ENCODE data around the gene RPL31. TPM values are rescaled to one million over a fixed set of nuclear protein-coding genes. Genes with fewer than 3 reads are reported as not detected.

Gene RPL31
- polyA plus RNA-seq, 1 of the 3 experiments (the other 2 are of a cell fraction): 4,488 TPM

DNA sequence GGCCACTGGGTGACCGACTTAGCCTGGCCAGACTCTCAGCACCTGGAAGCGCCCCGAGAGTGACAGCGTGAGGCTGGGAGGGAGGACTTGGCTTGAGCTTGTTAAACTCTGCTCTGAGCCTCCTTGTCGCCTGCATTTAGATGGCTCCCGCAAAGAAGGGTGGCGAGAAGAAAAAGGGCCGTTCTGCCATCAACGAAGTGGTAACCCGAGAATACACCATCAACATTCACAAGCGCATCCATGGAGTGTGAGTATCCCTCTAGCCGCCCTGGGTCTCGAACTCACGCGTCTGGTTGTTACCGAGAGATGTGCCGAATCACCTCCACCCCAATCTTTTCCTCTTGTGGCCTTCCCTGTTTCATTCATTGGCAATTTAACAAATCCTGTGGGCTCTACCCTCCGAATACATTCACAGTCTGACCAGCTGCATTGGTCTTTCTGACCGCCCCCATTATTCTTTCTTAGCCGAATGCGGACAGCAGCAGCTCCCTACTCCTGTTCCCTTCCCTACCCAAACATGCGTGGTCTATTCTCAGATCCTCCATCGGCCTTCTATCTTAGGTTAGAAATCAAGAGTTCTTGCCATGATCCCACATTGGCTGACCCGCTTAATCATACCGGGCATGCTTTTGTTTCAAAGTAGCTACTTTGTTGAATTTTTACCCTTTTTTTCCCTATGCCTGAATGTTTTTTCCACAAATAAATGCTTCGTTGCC is 631 bp downstream of the RPL31 start:
- under 1% methylated on average over 21 of the region's 26 CpGs for WGBS (ENCODE audit: low lambda C conversion rate)
- Histone ChIP-seq H4K20me1 (ENCODE audit: insufficient read depth) (peaks cover 35% of the 10 kb centered on the region), H3K4me3 (ENCODE audit: low read depth in 2 of 2, low read length in 1 of 2) (peak overlapping the region; percentile 91 to 96), H3K4me2 (peak overlapping the region; percentile 84), H3K36me3 (replicated peaks in 1 of 2; ENCODE audit: control insufficient read depth in 1 of 2, insufficient read depth in 2 of 2, low read length in 1 of 2) (peaks cover 46 to 49% of the 10 kb centered on the region in 2 experiments), H3K27ac (ENCODE audit: low read depth in 2 of 2, low read length in 1 of 2) (peak overlapping the region; percentile 81 to 90), H3K9me2 (no peaks in the 10 kb centered on the region), H3K9me3 (no peaks in the 10 kb centered on the region), H3K79me2 (ENCODE audit: insufficient read depth) (peaks cover 35% of the 10 kb centered on the region), H3F3A (replicated peaks; ENCODE audit: insufficient read depth) (peaks cover 43% of the 10 kb centered on the region), H2AFZ (ENCODE audit: low read depth) (peak overlapping the region; percentile 98; the same call in 1 of the 2 replicates), H3K27me3 (ENCODE audit: insufficient read depth) (no peaks in the 10 kb centered on the region), H3K4me1 (ENCODE audit: control insufficient read depth in 1 of 2, insufficient read depth in 2 of 2, low read depth in 1 of 2, low read length in 1 of 2) (peaks cover 11 to 24% of the 10 kb centered on the region in 2 experiments), H3K9ac (peak overlapping the region; percentile 98)
- DNase-seq: peak; percentile 43
- CTCF ChIA-PET: interaction anchor here (0.8 to 10.3 kb wide), 10 partner anchors 10 to 395 kb away, joined by 3 to 57 read pairs (median 3); partner anchors contain the start of genes CNOT11 and TBC1D8
- TF ChIP-seq RAD21 (IDR thresholded peaks at IDR 0.05; ENCODE audit: low read length) (no peak), TEAD4 (IDR thresholded peaks at IDR 0.05; ENCODE audit: borderline replicate concordance, insufficient read depth) (no peak), GABPA (IDR thresholded peaks at IDR 0.05; ENCODE audit: low read depth) (no peak), TAF1 (IDR thresholded peaks at IDR 0.05; ENCODE audit: borderline replicate concordance, low read depth, low read length) (no peak), MXI1 (IDR thresholded peaks at IDR 0.05; ENCODE audit: low read depth, low read length) (0 out of 2 replicates have a peak, but pooled peaks have one; percentile 20)
- POLR2A ChIA-PET: interaction anchor here (1.0 to 2.3 kb wide), 4 partner anchors 10 to 440 kb away, joined by 3 to 16 read pairs (median 5); partner anchors contain the start of genes CNOT11 and PDCL3

DNA sequence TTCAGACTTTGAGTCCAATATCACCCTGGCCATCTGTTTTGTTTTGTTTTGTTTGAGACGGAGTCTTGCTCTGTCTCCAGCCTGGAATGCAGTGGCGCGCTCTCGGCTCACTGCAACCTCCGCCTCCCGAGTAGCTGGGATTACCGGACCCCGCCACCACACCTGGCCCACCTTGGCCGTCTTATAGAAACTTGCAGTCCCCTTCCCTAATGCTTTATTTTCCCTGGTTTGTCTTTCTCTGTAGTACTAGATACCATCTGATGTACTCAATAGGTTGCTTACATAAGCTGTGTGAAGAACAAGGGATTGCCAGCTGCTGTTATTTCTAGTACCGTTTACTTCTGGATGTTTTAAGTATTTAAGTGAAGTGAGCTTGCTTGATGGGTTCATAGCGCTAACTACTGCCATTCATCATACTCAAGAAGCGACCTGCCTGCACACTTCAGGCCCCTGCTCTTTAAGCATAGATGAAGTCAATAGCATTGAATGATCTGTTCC is 1.2 kb downstream of the RPL31 start:
- peaks cover 38% of the 10 kb centered on the region for H4K20me1 ChIP-seq (ENCODE audit: insufficient read depth)

More for the DNA sequence above, 1.2 kb downstream of the RPL31 start:
- Histone ChIP-seq H2AFZ (ENCODE audit: low read depth) (no peak overlapping the region), H3K27ac (ENCODE audit: low read depth in 2 of 2, low read length in 1 of 2) (peak overlapping the region; percentile 81 to 90), H3K36me3 (replicated peaks in 1 of 2; ENCODE audit: control insufficient read depth in 1 of 2, insufficient read depth in 2 of 2, low read length in 1 of 2) (peaks cover 52 to 54% of the 10 kb centered on the region in 2 experiments), H3K27me3 (ENCODE audit: insufficient read depth) (no peaks in the 10 kb centered on the region), H3K4me3 (ENCODE audit: low read depth in 2 of 2, low read length in 1 of 2) (peak overlapping the region; percentile 91 to 96), H3K4me1 (ENCODE audit: control insufficient read depth in 1 of 2, insufficient read depth in 2 of 2, low read depth in 1 of 2, low read length in 1 of 2) (peaks cover 11 to 24% of the 10 kb centered on the region in 2 experiments), H3K4me2 (peak overlapping the region; percentile 84), H3K79me2 (ENCODE audit: insufficient read depth) (peaks cover 35% of the 10 kb centered on the region), H3K9me2 (no peaks in the 10 kb centered on the region), H3K9me3 (no peaks in the 10 kb centered on the region), H3K9ac (peak overlapping the region; percentile 98), H3F3A (replicated peaks; ENCODE audit: insufficient read depth) (peaks cover 41% of the 10 kb centered on the region)
- ChIA-PET CTCF (interaction anchor here (0.8 to 10.3 kb wide), 8 partner anchors 9 to 393 kb away, joined by 3 to 57 read pairs (median 4); partner anchors contain the start of genes CNOT11 and TBC1D8), POLR2A (interaction anchor here (2.3 kb wide), 1 partner anchor 440 kb away, joined by 16 read pairs; the partner anchor contains the start of gene PDCL3)
- 7% methylated on average over 12 of the region's 12 CpGs for WGBS (ENCODE audit: low lambda C conversion rate)
- no peak for DNase-seq
- no peak for TF ChIP-seq FOSL2 (IDR thresholded peaks at IDR 0.05; ENCODE audit: borderline replicate concordance, low read depth)
- TF ChIP-seq, protein P1, sequence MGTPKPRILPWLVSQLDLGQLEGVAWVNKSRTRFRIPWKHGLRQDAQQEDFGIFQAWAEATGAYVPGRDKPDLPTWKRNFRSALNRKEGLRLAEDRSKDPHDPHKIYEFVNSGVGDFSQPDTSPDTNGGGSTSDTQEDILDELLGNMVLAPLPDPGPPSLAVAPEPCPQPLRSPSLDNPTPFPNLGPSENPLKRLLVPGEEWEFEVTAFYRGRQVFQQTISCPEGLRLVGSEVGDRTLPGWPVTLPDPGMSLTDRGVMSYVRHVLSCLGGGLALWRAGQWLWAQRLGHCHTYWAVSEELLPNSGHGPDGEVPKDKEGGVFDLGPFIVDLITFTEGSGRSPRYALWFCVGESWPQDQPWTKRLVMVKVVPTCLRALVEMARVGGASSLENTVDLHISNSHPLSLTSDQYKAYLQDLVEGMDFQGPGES (IDR thresholded peaks at IDR 0.05; ENCODE audit: low read depth, low read length): no peak
- no peak for TF ChIP-seq MXI1 (IDR thresholded peaks at IDR 0.05; ENCODE audit: low read depth, low read length)
- TF ChIP-seq EP300 (IDR thresholded peaks at IDR 0.05; ENCODE audit: borderline replicate concordance in 1 of 2, low read depth in 1 of 2, low read length in 1 of 2): no peak
- TF ChIP-seq EZH2phosphoT487 (IDR thresholded peaks at IDR 0.05; ENCODE audit: borderline replicate concordance, low read depth): no peak
- TF ChIP-seq RCOR1 (IDR thresholded peaks at IDR 0.05; ENCODE audit: low read length): no peak
- no peak for TF ChIP-seq YY1 (IDR thresholded peaks at IDR 0.05; ENCODE audit: low read depth)
- no peak for TF ChIP-seq GABPA (IDR thresholded peaks at IDR 0.05; ENCODE audit: low read depth)
- no peak for TF ChIP-seq SMC3 (IDR thresholded peaks at IDR 0.05; ENCODE audit: low read depth, low read length)
- no peak for TF ChIP-seq TAF1 (IDR thresholded peaks at IDR 0.05; ENCODE audit: borderline replicate concordance, low read depth, low read length)
- TF ChIP-seq FOXM1 (IDR thresholded peaks at IDR 0.05; ENCODE audit: low read depth): no peak
- TF ChIP-seq RFX5 (IDR thresholded peaks at IDR 0.05; ENCODE audit: low read length): no peak
- no peak for TF ChIP-seq RXRA (IDR thresholded peaks at IDR 0.05; ENCODE audit: borderline replicate concordance, low read depth)
- TF ChIP-seq, protein P2, sequence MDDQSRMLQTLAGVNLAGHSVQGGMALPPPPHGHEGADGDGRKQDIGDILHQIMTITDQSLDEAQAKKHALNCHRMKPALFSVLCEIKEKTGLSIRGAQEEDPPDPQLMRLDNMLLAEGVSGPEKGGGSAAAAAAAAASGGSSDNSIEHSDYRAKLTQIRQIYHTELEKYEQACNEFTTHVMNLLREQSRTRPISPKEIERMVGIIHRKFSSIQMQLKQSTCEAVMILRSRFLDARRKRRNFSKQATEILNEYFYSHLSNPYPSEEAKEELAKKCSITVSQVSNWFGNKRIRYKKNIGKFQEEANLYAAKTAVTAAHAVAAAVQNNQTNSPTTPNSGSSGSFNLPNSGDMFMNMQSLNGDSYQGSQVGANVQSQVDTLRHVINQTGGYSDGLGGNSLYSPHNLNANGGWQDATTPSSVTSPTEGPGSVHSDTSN (IDR thresholded peaks at IDR 0.05): no peak
- no peak for TF ChIP-seq TCF12 (IDR thresholded peaks at IDR 0.05)
- no peak for TF ChIP-seq JUND (IDR thresholded peaks at IDR 0.05)
- TF ChIP-seq, protein P3, sequence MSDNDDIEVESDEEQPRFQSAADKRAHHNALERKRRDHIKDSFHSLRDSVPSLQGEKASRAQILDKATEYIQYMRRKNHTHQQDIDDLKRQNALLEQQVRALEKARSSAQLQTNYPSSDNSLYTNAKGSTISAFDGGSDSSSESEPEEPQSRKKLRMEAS (IDR thresholded peaks at IDR 0.05; ENCODE audit: low read depth): no peak
- TF ChIP-seq SIN3A (IDR thresholded peaks at IDR 0.05; ENCODE audit: borderline replicate concordance, low read depth, low read length): no peak

All from SK-N-SH (cell line).